ENCODE data around the gene ST13. TPM values are rescaled to one million over a fixed set of nuclear protein-coding genes. Genes with fewer than 3 reads are reported as not detected.

The ST13 gene
- total RNA-seq, 1 donor from 2014 or later, result 143 TPM

DNA sequence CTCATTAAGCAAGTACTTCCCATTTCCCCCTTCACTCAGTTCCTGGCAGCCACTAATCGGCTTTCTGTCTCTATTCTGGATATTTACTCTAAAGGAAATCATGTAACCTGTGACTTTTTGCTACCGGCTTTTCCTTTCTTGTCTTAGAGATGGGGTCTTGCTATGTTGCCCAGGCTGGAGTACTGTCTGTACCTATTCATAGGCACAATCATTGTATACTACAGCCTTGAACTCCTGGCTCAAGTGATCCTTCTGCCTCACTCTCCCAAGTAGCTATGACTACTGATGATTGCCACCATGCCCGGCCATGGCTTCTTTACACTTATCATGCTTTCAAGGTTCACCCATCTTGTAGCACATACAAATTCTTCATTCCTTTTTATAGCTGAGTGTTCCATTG is 49.7 kb downstream of the ST13 start:
- no peaks in the 10 kb centered on the region for H3K9me3 ChIP-seq
- H3K36me3 ChIP-seq, result no peaks in the 10 kb centered on the region
- no peak overlapping the region for H3K4me3 ChIP-seq
- no peak overlapping the region for H3K27ac ChIP-seq
- no peak for DNase-seq (ENCODE audit: extremely low spot score in 2 of 2)
- intact Hi-C loops (cut with DNase I), result no loop called here
- H3K27me3 ChIP-seq, result no peaks in the 10 kb centered on the region
- TF ChIP-seq POLR2AphosphoS5 (IDR thresholded peaks at IDR 0.05; ENCODE audit: insufficient read depth in 1 of 2, low read depth in 1 of 2), result no peak
- no peaks in the 10 kb centered on the region for H3K4me1 ChIP-seq

DNA sequence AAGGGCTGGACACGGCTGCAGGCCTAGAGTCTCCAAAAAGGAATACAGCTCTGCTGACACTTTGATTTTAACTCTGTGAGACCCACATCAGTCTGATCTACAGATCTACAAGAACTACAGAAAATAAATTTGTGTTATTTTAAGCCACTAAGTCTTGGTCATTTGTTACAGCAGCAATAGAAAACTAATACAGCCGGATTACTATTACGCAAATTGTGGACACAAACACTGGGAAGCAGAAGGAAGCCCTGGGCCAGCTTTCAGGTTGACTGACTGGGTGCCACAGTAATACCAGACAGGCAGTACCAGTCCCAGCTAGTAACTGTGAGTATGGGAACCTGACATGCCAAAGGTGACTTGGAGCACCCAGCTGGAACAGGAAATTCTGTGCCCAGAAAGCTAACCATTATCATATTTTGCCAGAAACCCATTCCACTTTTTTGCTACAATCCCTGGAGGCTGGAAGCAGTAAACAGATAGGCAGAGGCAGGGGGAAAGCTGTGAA is 50.7 kb downstream of the ST13 start:
- no peak overlapping the region for H3K4me3 ChIP-seq
- H3K27me3 ChIP-seq, result no peaks in the 10 kb centered on the region
- TF ChIP-seq POLR2A (IDR thresholded peaks at IDR 0.05), result no peak
- TF ChIP-seq POLR2AphosphoS5 (IDR thresholded peaks at IDR 0.05; ENCODE audit: insufficient read depth in 1 of 2, low read depth in 1 of 2), result no peak
- TF ChIP-seq, protein P1, sequence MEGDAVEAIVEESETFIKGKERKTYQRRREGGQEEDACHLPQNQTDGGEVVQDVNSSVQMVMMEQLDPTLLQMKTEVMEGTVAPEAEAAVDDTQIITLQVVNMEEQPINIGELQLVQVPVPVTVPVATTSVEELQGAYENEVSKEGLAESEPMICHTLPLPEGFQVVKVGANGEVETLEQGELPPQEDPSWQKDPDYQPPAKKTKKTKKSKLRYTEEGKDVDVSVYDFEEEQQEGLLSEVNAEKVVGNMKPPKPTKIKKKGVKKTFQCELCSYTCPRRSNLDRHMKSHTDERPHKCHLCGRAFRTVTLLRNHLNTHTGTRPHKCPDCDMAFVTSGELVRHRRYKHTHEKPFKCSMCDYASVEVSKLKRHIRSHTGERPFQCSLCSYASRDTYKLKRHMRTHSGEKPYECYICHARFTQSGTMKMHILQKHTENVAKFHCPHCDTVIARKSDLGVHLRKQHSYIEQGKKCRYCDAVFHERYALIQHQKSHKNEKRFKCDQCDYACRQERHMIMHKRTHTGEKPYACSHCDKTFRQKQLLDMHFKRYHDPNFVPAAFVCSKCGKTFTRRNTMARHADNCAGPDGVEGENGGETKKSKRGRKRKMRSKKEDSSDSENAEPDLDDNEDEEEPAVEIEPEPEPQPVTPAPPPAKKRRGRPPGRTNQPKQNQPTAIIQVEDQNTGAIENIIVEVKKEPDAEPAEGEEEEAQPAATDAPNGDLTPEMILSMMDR (IDR thresholded peaks at IDR 0.05), result no peak
- H3K4me1 ChIP-seq, result no peaks in the 10 kb centered on the region
- H3K27ac ChIP-seq, result no peak overlapping the region
- no peaks in the 10 kb centered on the region for H3K9me3 ChIP-seq
- intact Hi-C loops (cut with DNase I), result no loop called here
- no peak for DNase-seq (ENCODE audit: extremely low spot score in 2 of 2)
- no peaks in the 10 kb centered on the region for H3K36me3 ChIP-seq

DNA sequence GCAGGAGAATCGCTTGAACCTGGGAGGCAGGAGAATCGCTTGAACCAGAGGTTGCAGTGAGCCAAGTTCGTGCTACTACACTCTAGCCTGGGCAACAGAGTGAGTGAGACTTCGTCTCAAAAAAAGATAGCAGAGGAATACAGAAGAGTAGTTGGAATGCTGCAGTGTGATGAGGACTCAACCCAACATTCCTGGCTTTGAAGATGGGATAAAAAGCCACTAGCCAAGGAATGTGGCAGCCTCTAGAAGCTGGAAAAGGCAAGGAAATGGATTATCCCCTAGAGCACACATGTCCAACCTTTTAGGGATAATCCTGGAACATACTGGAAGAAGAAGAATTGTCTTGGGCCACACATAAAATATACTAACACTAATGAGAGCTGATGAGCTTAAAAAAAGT is 51.2 kb downstream of the ST13 start:
- no peaks in the 10 kb centered on the region for H3K36me3 ChIP-seq
- no peaks in the 10 kb centered on the region for H3K4me1 ChIP-seq
- intact Hi-C loops (cut with DNase I), result no loop called here
- H3K27ac ChIP-seq, result no peak overlapping the region
- no peak for TF ChIP-seq POLR2A (IDR thresholded peaks at IDR 0.05)
- TF ChIP-seq, protein P1 (IDR thresholded peaks at IDR 0.05), result no peak
- TF ChIP-seq POLR2AphosphoS5 (IDR thresholded peaks at IDR 0.05; ENCODE audit: insufficient read depth in 1 of 2, low read depth in 1 of 2), result no peak
- no peaks in the 10 kb centered on the region for H3K9me3 ChIP-seq
- no peak for DNase-seq (ENCODE audit: extremely low spot score in 2 of 2)
- H3K27me3 ChIP-seq, result no peaks in the 10 kb centered on the region
- no peak overlapping the region for H3K4me3 ChIP-seq

DNA sequence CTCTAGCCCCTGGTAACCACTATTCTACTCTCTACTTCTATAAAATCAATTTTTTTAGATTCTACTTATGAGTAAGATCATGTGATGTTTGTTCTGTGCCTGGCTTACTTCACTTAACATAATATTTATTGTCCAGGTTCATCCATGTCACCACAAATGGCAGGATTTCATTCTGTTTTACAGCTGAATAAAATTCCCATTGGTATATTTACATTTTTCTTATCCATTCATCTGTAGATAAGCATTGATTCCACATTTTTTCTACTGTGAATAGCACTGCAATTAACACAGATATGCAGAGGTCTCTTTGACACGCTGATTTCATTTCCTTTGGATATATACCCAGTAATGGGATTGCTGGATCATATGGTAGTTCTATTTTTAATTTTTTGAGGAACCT is 53.1 kb downstream of the ST13 start:
- Histone ChIP-seq H3K4me1 (no peaks in the 10 kb centered on the region), H3K27ac (no peak overlapping the region), H3K27me3 (no peaks in the 10 kb centered on the region), H3K36me3 (no peaks in the 10 kb centered on the region), H3K9me3 (no peaks in the 10 kb centered on the region), H3K4me3 (no peak overlapping the region)
- TF ChIP-seq, protein P1 (IDR thresholded peaks at IDR 0.05), result no peak
- TF ChIP-seq POLR2AphosphoS5 (IDR thresholded peaks at IDR 0.05; ENCODE audit: insufficient read depth in 1 of 2, low read depth in 1 of 2), result no peak
- TF ChIP-seq POLR2A (IDR thresholded peaks at IDR 0.05), result no peak
- intact Hi-C loops (cut with DNase I), result no loop called here
- no peak for DNase-seq (ENCODE audit: extremely low spot score in 2 of 2)

DNA sequence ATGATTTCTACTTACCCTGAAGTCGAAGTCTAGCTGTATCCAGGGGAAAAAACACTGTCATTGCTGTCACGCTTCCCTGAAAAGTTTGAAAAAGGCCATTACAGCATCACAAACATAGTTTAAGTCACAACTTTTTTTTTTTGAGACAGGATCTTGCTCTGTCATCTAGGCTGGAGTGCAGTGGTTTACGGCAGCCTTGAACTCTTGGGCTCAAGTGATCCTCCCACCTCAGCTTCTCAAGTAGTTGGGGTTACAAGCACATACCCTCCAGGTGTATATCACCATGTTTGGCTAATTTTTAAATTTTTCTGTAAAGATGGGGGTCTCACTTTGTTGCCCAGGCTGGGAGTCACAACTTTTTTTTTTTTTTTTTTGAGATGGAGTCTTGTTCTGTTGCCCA is 57.4 kb downstream of the ST13 start:
- Histone ChIP-seq H3K36me3 (no peaks in the 10 kb centered on the region), H3K27me3 (no peaks in the 10 kb centered on the region), H3K4me3 (no peak overlapping the region), H3K27ac (no peak overlapping the region), H3K9me3 (no peaks in the 10 kb centered on the region), H3K4me1 (no peaks in the 10 kb centered on the region)
- DNase-seq (ENCODE audit: extremely low spot score in 2 of 2), result no peak
- intact Hi-C loops (cut with DNase I), result no loop called here
- TF ChIP-seq POLR2A (IDR thresholded peaks at IDR 0.05) (no peak), POLR2AphosphoS5 (IDR thresholded peaks at IDR 0.05; ENCODE audit: insufficient read depth in 1 of 2, low read depth in 1 of 2) (no peak)
- TF ChIP-seq, protein P1 (IDR thresholded peaks at IDR 0.05), result no peak

Measured in vagina (tissue), 2 donors.